Thyroid gland (tissue), 4 donors: ENCODE results near the gene RNF14.

Source experiments
- POLR2A ChIP-seq, 2 donors: fragments of 450-650 bp; IDR thresholded peaks; one replicate each; pipeline ENCODE4 v1.6.1; 2017; ENCODE audit warnings: antibody characterized with exemption in 2 of 2, mild to moderate bottlenecking in 2 of 2, moderate library complexity in 1 of 2
- TF ChIP-seq, protein P1 (sequence below), 6 experiments: fragments of 200-600 bp in 3 of 6; fragments of 450-650 bp in 3 of 6; sonication (generic) in 3 of 6; IDR thresholded peaks; one replicate each; pipeline ENCODE4 v1.5.1; 2016 to 2019; ENCODE audit warnings: antibody characterized with exemption in 6 of 6, mild to moderate bottlenecking in 2 of 6, inconsistent platforms in 1 of 6, moderate library complexity in 1 of 6

GRCh38 chr5:142000173-142000572, 31.3 kb downstream of the RNF14 start:
- TF ChIP-seq, protein P1, sequence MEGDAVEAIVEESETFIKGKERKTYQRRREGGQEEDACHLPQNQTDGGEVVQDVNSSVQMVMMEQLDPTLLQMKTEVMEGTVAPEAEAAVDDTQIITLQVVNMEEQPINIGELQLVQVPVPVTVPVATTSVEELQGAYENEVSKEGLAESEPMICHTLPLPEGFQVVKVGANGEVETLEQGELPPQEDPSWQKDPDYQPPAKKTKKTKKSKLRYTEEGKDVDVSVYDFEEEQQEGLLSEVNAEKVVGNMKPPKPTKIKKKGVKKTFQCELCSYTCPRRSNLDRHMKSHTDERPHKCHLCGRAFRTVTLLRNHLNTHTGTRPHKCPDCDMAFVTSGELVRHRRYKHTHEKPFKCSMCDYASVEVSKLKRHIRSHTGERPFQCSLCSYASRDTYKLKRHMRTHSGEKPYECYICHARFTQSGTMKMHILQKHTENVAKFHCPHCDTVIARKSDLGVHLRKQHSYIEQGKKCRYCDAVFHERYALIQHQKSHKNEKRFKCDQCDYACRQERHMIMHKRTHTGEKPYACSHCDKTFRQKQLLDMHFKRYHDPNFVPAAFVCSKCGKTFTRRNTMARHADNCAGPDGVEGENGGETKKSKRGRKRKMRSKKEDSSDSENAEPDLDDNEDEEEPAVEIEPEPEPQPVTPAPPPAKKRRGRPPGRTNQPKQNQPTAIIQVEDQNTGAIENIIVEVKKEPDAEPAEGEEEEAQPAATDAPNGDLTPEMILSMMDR (IDR thresholded peaks at IDR 0.05), result no peak
- no peak for TF ChIP-seq POLR2A (IDR thresholded peaks at IDR 0.05)
